ENCODE results near the gene SZT2. TPM values are rescaled to one million over a fixed set of nuclear protein-coding genes. Genes with fewer than 3 reads are reported as not detected.
"Not testable (repeated sequence)": the region's sequence is repeated elsewhere in the genome, so short reads cannot be mapped to it uniquely, and the experiment has no call there.

Gene SZT2
- total RNA-seq, 1 experiment from 2014 or later = 65.3 TPM

- Mint-ChIP-seq H3K27ac (ENCODE audit: low read depth, unreplicated experiment) (peak within 1 kb of the TSS; percentile 79), H3K4me1 (ENCODE audit: insufficient read depth, unreplicated experiment) (peaks cover 16% of the 10 kb centered on the region), H3K36me3 (ENCODE audit: insufficient read depth, unreplicated experiment) (peaks cover 27% of the 10 kb centered on the region), H3K9me3 (ENCODE audit: unreplicated experiment) (no peaks in the 10 kb centered on the region), H3K27me3 (ENCODE audit: insufficient read depth, unreplicated experiment) (no peaks in the 10 kb centered on the region), H3K4me3 (ENCODE audit: unreplicated experiment) (peak within 1 kb of the TSS; percentile 78)
- intact Hi-C loops (cut with micrococcal nuclease) = no loop called here
- ChIA-PET POLR2A (interaction anchor here (0.7 to 2.8 kb wide), 9 partner anchors 9 to 262 kb away, joined by 3 to 16 read pairs (median 6); partner anchors contain the start of gene ELOVL1), CTCF (interaction anchor here (0.8 to 1.3 kb wide), 2 partner anchors 214 to 227 kb away, joined by 4 to 5 read pairs; no protein-coding TSS in a partner anchor)
- no peak for TF ChIP-seq CTCF (IDR thresholded peaks at IDR 0.05; ENCODE audit: unreplicated experiment)
- DNase-seq (ENCODE audit: unreplicated experiment) = peak; percentile 89
- no TSS peak for BruUV-seq (replicated peaks)
These were observed 64.0 kb downstream of the SZT2 start, which contains the start of gene HYI for GRCh38 chr1:43453442-43454269. Gene HYI (minus strand): TSS chr1:43453931. CDS start chr1:43453793, 138 bp downstream.

- Mint-ChIP-seq H3K4me3 (ENCODE audit: unreplicated experiment) (peak overlapping the region; percentile 78), H3K4me1 (ENCODE audit: insufficient read depth, unreplicated experiment) (peaks cover 16% of the 10 kb centered on the region), H3K9me3 (ENCODE audit: unreplicated experiment) (no peaks in the 10 kb centered on the region), H3K36me3 (ENCODE audit: insufficient read depth, unreplicated experiment) (peaks cover 27% of the 10 kb centered on the region), H3K27me3 (ENCODE audit: insufficient read depth, unreplicated experiment) (no peaks in the 10 kb centered on the region), H3K27ac (ENCODE audit: low read depth, unreplicated experiment) (peak overlapping the region; percentile 79)
- TSS peak; percentile 41 for BruUV-seq (replicated peaks)
- intact Hi-C loops (cut with micrococcal nuclease) = no loop called here
- no peak for TF ChIP-seq CTCF (IDR thresholded peaks at IDR 0.05; ENCODE audit: unreplicated experiment)
- DNase-seq (ENCODE audit: unreplicated experiment) = peak; percentile 82
- ChIA-PET POLR2A (interaction anchor here (0.6 to 2.8 kb wide), 9 partner anchors 9 to 261 kb away, joined by 3 to 16 read pairs (median 4); no protein-coding TSS in a partner anchor), CTCF (interaction anchor here (0.8 to 1.3 kb wide), 2 partner anchors 215 to 228 kb away, joined by 4 to 5 read pairs; no protein-coding TSS in a partner anchor)
These were observed 64.7 kb downstream of the SZT2 start for GRCh38 chr1:43454270-43455011.

GRCh38 chr1:43455213-43455889, 65.7 kb downstream of the SZT2 start:
- intact Hi-C loops (cut with micrococcal nuclease) = no loop called here
- Mint-ChIP-seq H3K9me3 (ENCODE audit: unreplicated experiment) (no peaks in the 10 kb centered on the region), H3K27me3 (ENCODE audit: insufficient read depth, unreplicated experiment) (no peaks in the 10 kb centered on the region), H3K4me3 (ENCODE audit: unreplicated experiment) (no peak overlapping the region), H3K4me1 (ENCODE audit: insufficient read depth, unreplicated experiment) (peaks cover 16% of the 10 kb centered on the region), H3K36me3 (ENCODE audit: insufficient read depth, unreplicated experiment) (peaks cover 29% of the 10 kb centered on the region), H3K27ac (ENCODE audit: low read depth, unreplicated experiment) (no peak overlapping the region)
- BruUV-seq (replicated peaks) = no TSS peak
- ChIA-PET CTCF (interaction anchor here (0.7 to 1.3 kb wide), 2 partner anchors 75 to 229 kb away, joined by 3 to 5 read pairs; no protein-coding TSS in a partner anchor), POLR2A (interaction anchor here (1.0 to 2.8 kb wide), 4 partner anchors 8 to 95 kb away, joined by 4 to 16 read pairs (median 11); no protein-coding TSS in a partner anchor)
- no peak for DNase-seq (ENCODE audit: unreplicated experiment)
- TF ChIP-seq CTCF (IDR thresholded peaks at IDR 0.05; ENCODE audit: unreplicated experiment) = no peak

GRCh38 chr1:43458379-43458778, 68.7 kb downstream of the SZT2 start:
- POLR2A ChIA-PET; H3K27ac Mint-ChIP-seq (ENCODE audit: low read depth, unreplicated experiment); H3K4me3 Mint-ChIP-seq (ENCODE audit: unreplicated experiment); H3K4me1 Mint-ChIP-seq (ENCODE audit: insufficient read depth, unreplicated experiment); BruUV-seq (replicated peaks); H3K9me3 Mint-ChIP-seq (ENCODE audit: unreplicated experiment); H3K27me3 Mint-ChIP-seq (ENCODE audit: insufficient read depth, unreplicated experiment); DNase-seq (ENCODE audit: unreplicated experiment); CTCF ChIA-PET; intact Hi-C loops (cut with micrococcal nuclease): not testable (repeated sequence)
- peaks cover 16% of the 10 kb centered on the region for H3K36me3 Mint-ChIP-seq (ENCODE audit: insufficient read depth, unreplicated experiment)

All from MCF 10A (cell line).